KOPT-K1 (cell line): ENCODE measurements around the gene ANKRD61.
A peak's percentile ranks its signal among the peaks of the same experiment; 100 is the strongest.
"Not testable (repeated sequence)": the region's sequence is repeated elsewhere in the genome, so short reads cannot be mapped to it uniquely, and the experiment has no call there.

Experiments
- H3K27ac ChIP-seq: fragments of 200-600 bp; sonication (generic); 2 replicates; pipeline ENCODE4 v1.5.1; 2016; ENCODE audit warnings: antibody characterized with exemption, mild to moderate bottlenecking, low read depth, low read length; ENCODE audit not compliant: poor library complexity, severe bottlenecking
- H3K36me3 ChIP-seq: fragments of 200-600 bp; sonication (generic); 2 replicates; pipeline ENCODE4 v1.5.1; 2017; ENCODE audit warnings: antibody characterized with exemption, mild to moderate bottlenecking, low read length, moderate library complexity; ENCODE audit not compliant: insufficient read depth
- H3K9me3 ChIP-seq: fragments of 200-600 bp; sonication (generic); 2 replicates; pipeline ENCODE4 v1.5.1; 2017; ENCODE audit warnings: antibody characterized with exemption, low read length, mild to moderate bottlenecking; ENCODE audit not compliant: insufficient read depth, poor library complexity, severe bottlenecking

The ANKRD61 gene

DNA sequence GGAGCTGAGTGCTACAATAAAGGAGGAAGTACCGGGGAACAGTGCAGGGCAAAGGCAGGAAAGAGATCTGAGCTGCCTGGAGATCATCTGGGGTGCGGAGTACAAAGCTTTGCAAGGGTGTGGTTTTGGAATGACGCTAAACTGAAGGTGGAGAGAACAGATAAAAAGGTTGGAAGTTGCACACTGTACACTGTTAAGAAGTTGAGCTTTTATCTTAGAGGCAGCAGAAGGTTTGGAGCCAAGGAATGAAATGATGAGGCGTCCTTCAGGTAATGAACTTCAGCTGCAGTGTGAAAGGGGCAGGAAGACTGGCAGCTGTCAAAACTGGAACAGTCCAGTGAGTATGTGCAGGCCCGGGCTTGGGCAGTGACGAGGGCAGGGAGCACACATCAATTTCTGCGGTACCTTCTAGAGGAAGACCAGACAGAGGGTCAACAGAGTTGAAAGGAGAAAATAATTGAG, 7.2 kb upstream of the ANKRD61 start:
- H3K36me3 ChIP-seq: peaks cover 100% of the 10 kb centered on the region
- no peak overlapping the region for H3K27ac ChIP-seq
- no peaks in the 10 kb centered on the region for H3K9me3 ChIP-seq

DNA sequence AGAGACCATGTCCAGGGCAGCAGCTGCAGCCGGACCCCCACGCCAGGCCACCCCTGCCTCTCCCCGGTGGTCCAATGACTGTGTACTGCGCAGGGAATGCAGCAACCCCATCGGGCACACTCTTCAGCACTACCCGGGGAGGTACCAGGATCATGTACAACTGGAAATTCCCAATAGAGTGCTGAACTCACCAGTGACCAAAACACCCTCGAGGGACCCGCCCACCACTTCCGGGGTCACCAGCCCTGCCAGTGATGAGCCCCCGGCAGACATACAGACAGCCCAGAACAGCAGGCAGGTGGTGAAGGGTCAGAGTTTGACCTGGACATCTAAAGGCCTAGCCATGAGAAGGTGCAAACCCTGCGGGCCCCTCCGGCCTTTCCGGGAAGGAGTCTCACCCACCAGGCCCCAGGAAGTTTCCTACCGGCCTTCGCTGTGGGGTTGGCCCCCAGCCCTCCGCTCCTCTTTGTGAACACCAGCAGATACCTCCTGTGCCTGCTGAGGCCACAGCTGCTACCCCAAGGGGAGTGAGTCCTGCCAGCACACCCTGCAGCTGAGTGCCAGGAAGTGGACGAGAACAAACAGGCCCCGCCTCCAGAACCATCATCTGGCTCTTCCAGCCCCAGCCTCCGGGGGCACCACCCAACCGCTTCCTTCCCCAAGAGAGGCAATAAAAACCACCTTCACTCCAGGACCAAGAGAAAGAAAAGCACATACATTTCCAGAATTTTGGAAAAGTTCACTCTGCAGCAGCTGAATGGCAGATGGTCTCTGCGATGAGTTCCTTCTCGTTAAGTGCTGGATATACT, 5.0 kb upstream of the ANKRD61 start:
- no peaks in the 10 kb centered on the region for H3K9me3 ChIP-seq
- peaks cover 100% of the 10 kb centered on the region for H3K36me3 ChIP-seq
- no peak overlapping the region for H3K27ac ChIP-seq

DNA sequence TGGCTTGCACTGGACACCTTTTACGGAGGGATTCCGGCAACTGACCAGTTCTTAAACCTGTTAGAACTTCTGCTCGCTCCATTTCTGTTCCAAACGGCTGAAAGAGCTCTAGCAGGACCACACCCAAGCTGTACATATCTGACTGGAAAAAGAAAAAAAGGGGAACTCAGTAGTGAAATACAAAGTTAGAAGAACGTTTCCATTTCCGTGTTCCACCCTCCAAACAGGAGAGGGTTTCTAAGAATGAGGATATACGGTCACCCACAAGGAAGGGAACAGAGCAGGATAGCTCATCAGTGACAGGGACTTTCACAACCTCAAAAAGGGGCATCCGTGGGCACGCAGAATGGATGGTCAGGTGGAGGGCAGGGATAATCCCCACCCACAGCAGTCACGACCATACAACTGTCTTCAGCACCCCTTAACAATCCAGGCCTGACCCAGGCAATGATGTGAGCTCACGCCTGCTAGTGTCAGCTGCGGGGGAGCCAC, 4.3 kb upstream of the ANKRD61 start:
- Histone ChIP-seq H3K36me3 (peaks cover 100% of the 10 kb centered on the region), H3K9me3 (no peaks in the 10 kb centered on the region), H3K27ac (no peak overlapping the region)

DNA sequence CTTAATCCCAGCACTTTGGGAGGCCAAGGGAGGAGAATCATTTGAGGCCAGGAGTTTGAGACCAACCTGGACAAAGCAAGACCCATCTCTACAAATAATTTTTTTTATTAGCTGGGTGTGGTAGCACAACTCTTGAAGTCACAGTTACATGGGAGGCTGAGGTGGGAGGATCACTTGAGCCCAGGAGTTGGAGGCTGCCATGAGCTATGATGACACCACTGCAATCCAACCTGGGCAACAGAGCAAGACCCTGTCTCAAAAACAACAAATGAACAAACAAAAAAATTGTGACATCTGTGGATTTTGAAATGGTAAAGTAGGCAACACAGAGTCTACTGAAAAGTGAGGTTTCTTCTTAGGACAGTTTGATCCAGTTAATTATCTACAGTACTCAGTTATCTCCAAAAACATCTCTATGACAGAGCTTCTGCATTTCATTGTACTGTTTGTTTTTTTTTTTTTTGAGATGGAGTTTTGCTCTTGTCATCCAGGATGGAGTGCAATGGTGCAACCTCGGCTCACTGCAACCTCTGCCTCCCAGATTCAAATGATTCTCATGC, 3.3 kb upstream of the ANKRD61 start:
- Histone ChIP-seq H3K36me3 (peaks cover 98% of the 10 kb centered on the region), H3K27ac (no peak overlapping the region), H3K9me3 (no peaks in the 10 kb centered on the region)

DNA sequence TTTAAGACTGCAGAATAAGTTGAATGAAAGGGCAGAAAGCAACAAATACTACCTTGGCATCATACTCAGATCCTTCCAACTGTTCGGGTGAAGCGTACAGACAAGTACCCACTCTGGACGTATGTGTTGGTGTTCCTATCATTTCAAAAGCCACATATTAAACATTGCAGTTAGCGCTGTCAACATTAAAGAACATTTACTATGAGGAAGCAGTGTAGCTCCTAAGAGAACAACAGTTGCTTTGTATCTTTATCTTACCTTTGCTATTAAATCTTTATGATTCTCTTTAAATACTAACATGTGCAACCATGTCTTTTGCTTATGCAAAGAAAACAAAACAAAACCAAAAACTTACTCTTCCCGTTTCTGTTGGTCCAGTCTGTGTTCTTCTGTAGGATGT, 2.6 kb upstream of the ANKRD61 start:
- no peak overlapping the region for H3K27ac ChIP-seq
- H3K36me3 ChIP-seq: peaks cover 98% of the 10 kb centered on the region
- no peaks in the 10 kb centered on the region for H3K9me3 ChIP-seq

DNA sequence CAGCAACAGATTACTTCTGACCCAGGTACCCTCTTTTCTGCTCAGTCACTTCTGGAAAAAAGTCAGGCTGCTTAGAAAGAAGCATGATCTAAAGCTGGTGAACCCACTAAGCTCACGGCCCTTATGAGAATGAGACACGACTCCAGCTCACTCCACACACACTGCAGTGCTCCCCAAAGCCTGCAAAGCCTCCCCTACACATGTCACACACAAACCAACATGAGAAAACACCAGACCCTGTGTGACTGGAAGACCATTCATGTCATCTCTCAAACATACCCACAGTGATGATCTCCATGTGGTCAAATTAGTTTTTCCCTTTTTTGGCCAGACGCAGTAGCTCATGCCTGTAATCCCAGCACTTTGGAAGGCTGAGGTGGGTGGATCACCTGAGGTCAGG, 391 bp downstream of the ANKRD61 start:
- Histone ChIP-seq H3K36me3 (peaks cover 98% of the 10 kb centered on the region), H3K9me3 (no peaks in the 10 kb centered on the region), H3K27ac (no peak overlapping the region)

DNA sequence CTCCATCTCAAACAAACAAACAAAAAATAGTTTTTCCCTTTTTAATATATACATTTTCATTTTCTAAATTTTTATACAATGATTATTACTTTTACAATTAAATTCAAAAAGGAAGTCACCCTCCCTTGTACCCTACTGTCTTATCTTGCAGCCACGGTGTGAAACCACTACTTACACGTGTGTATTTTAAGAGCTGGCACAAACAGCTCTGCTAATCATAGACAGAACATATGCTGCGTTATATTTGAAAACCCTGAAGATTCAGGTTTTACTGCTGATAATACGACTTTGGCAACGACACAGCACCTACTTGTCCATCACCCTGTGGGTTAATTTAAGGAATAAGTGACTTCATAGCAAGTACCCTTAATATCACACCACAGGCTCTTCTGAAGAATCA, 991 bp downstream of the ANKRD61 start:
- Histone ChIP-seq H3K9me3 (no peaks in the 10 kb centered on the region), H3K36me3 (peaks cover 98% of the 10 kb centered on the region), H3K27ac (no peak overlapping the region)

DNA sequence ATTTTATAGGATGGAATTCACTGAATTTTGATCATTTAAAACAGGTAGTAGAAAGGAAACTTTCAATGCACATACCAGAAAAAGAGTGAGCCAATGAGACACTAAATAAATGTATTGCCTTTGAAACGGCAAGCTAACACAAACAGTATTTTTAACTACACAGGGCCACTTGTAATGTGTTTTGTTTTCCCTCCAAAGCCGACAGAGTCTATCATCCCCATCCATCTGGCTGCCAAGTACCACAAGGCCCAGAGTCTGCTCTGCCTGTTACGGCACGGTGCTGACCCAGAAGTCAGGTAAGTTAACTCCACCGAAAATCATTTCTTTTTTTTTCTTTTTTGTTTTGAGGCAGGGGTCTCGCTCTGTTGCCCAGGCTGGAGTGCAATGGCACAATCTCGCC, 1.5 kb downstream of the ANKRD61 start:
- Histone ChIP-seq H3K9me3 (no peaks in the 10 kb centered on the region), H3K27ac (no peak overlapping the region), H3K36me3 (peaks cover 98% of the 10 kb centered on the region)

DNA sequence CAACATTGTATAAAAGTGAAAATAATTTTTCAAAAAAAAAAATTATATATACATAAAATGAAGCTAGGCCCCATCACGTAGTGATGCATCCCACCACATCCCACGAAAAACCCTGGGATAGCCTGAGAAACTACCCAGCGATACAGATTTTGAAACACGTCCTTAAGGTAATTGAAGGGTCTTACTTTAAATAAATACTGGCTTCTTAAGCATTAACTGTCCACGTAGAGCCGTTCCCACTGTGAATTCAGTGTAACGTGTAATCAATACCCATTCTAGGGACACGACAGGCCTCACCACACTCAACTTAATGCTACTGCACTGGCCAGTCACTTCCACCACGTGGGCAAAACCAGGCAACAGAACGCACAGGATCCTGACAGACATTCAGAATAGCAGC, 4.0 kb downstream of the ANKRD61 start:
- H3K9me3 ChIP-seq: no peaks in the 10 kb centered on the region
- H3K27ac ChIP-seq: no peak overlapping the region
- peaks cover 98% of the 10 kb centered on the region for H3K36me3 ChIP-seq

DNA sequence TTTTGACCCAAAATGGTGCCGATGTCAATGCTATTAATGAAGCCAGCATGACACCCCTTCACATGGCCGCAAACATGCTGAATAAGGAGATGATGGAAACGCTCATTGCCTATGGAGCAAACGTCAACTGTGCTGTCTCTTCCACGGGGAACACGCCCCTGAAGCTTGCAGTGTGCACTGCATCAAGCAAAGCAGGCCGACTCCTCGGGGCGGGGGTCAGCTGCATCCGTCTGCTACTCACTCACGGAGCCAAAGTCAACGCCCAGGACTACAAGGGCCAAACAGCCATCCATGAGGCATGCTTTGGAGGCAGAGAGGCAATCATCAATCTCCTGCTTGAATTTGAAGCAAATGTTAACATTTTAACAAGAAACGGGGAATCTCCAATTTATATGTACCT, 4.5 kb downstream of the ANKRD61 start:
- peaks cover 98% of the 10 kb centered on the region for H3K36me3 ChIP-seq
- no peaks in the 10 kb centered on the region for H3K9me3 ChIP-seq

DNA sequence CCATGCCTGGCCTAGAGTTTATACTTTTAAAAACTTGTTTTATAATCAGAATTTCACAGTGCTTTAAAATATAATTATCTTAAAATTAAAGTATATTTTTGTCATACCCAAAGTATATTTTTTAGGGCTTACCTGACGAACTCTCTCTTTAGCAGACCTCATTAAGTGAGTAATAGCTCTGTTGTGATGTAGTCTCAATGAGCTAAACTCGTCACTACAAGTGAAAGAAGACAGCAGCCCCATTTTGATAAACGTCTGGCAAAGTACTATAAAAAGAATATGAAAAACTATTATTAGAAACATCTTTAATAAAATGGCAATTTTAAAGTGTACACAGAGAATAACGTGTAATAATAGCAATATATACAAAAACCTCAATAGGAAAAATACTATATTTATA, 18.6 kb downstream of the ANKRD61 start:
- Histone ChIP-seq H3K9me3 (no peaks in the 10 kb centered on the region), H3K36me3 (peaks cover 99% of the 10 kb centered on the region), H3K27ac (no peak overlapping the region)

More for the DNA sequence above, 4.5 kb downstream of the ANKRD61 start:
- H3K27ac ChIP-seq: no peak overlapping the region

DNA sequence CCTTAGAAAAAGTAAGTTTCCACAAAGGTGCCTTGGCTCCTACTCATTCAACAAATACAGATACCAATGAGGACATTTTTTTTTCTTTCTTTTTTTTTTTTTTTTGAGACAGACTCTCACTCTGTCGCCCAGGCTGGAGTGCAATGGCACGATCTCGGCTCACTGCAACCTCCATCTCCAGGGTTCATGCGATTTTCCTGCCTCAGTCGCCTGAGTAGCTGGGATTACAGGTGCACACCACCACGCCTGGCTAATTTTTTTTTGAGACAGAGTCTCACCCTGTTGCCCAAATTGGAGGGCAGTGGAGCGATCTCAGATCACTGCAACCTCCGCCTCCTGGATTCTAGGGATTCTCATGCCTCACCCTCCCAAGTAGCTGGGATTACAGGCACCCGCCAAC, 20.0 kb downstream of the ANKRD61 start:
- H3K27ac ChIP-seq, H3K9me3 ChIP-seq: not testable (repeated sequence)
- peaks cover 94% of the 10 kb centered on the region for H3K36me3 ChIP-seq

DNA sequence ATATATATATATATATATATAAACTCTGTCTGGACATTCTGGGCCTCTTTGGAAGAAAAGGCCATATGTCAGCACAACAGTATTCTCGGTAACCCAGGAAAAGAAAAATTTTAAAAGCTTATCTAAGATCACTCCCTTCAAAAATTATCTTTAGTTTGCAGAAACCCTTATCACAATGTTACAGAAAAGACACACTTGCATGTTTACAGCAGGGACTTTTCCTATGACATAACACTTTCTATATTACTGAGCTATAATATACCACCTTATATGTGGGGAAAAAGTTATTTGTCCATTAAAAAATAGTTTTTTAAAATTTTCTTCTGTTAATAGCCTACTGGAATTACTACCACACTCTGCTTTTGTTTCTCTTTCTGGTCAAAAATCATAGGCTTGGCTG, 25.4 kb downstream of the ANKRD61 start:
- no peaks in the 10 kb centered on the region for H3K9me3 ChIP-seq
- peaks cover 40% of the 10 kb centered on the region for H3K36me3 ChIP-seq
- no peak overlapping the region for H3K27ac ChIP-seq

DNA sequence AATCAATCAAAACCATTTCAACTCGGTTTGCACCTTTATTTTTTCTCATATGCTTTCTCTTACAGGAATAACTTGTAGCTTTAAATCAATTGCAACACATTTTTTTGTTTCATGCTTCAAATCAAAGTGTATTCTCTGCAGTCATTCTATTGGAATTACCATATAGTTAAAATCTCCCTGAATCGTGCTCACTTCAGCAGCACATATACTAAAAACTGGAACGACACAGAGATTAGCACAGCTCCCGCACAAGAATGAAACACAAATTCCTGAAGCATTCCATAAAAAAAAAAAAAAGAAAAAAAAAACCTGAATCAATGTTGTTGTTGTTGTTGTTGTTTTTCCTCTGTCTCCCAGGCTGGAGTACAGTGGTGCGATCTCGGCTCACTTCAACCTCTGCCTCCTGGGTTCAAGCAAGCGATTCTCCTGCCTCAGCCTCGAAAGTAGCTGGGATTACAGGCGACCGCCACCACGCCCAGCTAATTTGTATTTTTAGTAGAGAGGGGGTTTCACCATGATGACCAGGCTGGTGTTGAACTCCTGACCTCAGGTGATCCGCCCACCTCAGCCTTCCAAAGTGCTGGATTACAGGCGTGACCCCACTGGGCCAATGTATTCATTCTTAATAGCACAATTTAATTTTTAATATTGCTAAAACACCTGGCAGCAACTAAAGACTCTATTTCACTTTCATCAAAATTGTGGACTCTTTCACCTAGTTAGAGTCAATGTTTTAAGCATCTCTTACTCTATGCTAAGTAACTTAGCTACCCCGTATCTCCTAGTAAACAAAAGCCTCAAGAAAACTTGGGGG, 26.3 kb downstream of the ANKRD61 start:
- H3K9me3 ChIP-seq: no peaks in the 10 kb centered on the region
- peaks cover 31% of the 10 kb centered on the region for H3K36me3 ChIP-seq
- H3K27ac ChIP-seq: peak overlapping the region; percentile 77

DNA sequence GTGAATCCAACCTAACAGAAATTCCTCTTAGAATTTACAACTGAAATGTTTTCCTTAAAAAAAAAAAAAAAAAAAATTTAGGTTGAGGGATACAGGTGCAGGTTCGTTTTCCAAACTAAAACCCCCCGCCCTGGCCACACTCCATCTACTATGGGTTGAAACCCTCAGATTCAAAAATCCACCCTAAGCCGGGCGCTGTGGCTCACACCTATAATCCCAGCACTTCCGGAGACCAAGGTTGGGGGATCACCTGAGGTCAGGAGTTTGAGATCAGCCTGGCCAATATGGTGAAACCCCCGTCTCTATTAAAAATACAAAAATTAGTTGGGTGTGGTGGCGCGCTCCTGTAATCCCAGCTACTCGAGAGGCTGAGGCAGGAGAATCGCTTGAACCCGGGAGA, 28.8 kb downstream of the ANKRD61 start:
- H3K9me3 ChIP-seq, H3K36me3 ChIP-seq, H3K27ac ChIP-seq: not testable (repeated sequence)
